ENCODE results near the gene SERINC2.
A peak's percentile ranks its signal among the peaks of the same experiment; 100 is the strongest.
"Not testable (repeated sequence)": the region's sequence is repeated elsewhere in the genome, so short reads cannot be mapped to it uniquely, and the experiment has no call there.

The SERINC2 gene

DNA sequence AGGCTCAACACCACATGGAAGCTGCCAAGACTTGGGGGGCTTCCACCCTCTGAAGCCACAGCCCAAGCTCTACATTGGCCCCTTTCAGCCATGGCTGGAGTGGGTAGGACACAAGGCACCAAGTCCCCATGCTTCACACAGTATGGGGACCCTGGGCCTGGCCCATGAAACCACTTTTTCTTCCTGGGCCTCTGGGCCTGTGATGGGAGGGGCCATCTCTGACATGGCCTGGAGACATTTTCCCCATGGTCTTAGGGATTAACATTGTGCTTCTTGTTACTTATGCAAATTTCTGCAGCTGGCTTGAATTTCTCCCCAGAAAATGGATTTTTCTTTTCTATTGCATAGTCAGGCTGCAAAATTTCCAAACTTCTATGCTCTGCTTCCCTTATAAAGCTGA lies 60.5 kb downstream of the SERINC2 start:
- DNase-seq: not testable (repeated sequence)

- not testable (repeated sequence) for DNase-seq
These were observed 61.6 kb downstream of the SERINC2 start for GRCh38 chr1:31474567-31474966.

DNA sequence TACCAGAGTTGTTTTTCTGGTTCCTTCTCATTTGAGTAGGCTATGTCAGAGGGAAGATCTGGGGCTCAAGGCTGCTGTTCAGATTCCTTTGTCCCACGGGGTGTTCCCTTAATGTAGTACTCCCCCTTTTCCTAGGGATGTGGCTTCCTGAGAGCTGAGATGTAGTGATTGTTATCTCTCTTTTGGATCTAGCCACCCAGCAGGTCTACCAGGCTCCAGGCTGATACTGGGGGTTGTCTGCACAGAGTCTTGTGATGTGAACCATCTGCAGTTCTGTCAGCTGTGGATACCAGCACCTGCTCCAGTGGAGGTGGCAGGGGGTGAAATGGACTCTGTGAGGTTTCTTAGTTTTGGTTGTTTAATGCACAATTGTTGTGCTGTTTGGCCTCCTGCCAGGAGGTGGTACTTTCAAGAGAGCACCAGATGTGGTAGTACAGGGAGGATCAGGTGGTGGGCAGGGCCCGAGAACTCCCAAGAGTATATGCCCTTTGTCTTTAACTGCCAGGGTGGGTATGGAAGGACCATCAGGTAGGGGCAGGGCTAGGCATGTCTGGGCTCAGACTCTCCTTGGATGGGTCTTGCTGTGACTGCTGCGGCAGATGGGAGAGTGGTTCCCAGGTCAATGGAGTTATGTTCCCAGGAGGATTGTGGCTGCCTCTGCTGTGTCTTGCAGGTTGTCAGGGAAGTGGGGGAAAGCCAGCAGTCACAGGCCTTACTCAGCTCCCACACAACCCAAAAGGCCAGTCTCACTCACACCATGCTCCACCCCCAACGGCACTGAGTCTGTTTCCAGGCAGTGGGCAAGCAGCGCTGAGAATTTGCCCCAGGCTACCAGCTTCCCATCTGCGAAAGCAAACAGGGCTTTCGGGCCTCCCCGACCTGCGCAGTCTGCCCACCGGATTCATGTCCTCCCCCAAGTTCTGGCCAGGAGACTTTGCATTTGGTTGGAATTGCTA lies 64.2 kb downstream of the SERINC2 start:
- no peak for DNase-seq

DNA sequence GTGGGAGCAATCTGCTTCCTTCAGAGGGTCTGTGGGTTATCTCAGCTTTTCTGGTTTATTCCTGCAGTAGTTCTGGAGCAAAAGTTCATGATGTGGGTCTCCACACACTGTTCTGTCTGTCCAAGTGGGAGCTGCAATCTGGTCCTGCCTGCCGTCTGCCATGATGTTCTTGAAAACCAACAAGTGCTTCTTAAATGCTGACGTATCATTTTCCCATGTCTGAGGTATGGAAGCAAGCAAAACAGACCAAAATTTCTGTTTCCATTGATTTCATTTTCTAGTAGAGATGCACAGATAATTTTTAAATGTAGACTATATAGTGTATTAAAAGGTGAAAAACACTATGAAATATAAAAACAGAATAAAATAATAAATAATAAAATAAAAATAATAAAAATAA lies 65.2 kb downstream of the SERINC2 start:
- DNase-seq: no peak

- no peak for DNase-seq
These were observed 66.8 kb downstream of the SERINC2 start for GRCh38 chr1:31479811-31480210.

- DNase-seq: not testable (repeated sequence)
These were observed 67.4 kb downstream of the SERINC2 start for GRCh38 chr1:31480426-31480825.

GRCh38 chr1:31482482-31483011 lies 69.5 kb downstream of the SERINC2 start:
- DNase-seq: no peak

- DNase-seq: peak; percentile 64
These were observed 70.3 kb downstream of the SERINC2 start for GRCh38 chr1:31483012-31483946.

All from CD4-positive, alpha-beta T cell treated with Interleukin-15 for 1 hour (primary cell).